DLD1 (cell line): ENCODE measurements around the gene NAV1.
"Not testable (repeated sequence)": the region's sequence is repeated elsewhere in the genome, so short reads cannot be mapped to it uniquely, and the experiment has no call there.

Experiments used
- in situ Hi-C: cut with HindIII; loops from 2 replicates; pipeline ENCODE4 v1.10.0; 2017; ENCODE audit warnings: low sequenced_read_pairs

Gene NAV1

DNA sequence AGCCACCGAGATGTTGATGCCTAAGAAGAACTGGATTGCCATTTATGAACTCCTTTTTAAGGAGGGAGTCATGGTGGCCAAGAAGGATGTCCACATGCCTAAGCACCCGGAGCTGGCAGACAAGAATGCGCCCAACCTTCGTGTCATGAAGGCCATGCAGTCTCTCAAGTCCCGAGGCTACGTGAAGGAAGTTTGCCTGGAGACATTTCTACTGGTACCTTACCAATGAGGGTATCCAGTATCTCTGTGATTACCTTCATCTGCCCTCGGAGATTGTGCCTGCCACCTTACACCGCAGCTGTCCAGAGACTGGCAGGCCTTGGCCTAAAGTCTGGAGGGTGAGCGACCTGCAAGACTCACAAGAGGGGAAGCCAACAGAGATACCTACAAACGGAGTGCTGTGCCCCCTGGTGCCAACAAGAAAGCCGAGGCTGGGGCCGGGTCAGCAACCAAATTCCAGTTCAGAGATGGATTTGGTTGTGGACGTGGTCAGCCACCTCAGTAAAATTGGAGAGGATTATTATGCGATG lies 18.8 kb upstream of the NAV1 start:
- in situ Hi-C loops, result not testable (repeated sequence)

DNA sequence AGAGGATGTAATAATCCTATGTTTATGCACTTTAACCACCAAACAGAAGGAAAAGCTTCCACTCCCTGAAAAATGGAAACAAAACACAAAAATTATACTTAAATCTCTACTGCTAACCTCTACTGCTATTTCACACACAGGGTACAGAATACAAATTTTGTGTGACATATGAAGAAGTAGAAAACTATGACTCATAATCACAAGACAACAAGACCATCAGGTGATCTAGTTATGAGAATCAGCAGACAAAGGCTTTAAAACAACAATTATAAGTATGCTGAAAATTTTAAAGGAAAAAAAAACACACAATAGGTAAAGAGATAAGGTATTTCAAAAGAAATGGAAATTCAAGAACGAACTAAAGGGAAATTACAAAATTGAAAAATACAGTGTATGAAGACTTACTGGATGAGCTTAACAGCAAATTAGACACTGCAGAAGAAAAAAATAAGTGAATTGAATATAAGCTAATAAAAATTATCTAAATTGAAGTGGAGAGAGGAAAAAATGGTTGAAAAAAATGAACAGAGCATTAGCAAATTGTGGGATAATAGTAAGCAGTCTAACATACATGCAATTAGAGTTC lies 13.6 kb upstream of the NAV1 start:
- in situ Hi-C loops, result no loop called here

DNA sequence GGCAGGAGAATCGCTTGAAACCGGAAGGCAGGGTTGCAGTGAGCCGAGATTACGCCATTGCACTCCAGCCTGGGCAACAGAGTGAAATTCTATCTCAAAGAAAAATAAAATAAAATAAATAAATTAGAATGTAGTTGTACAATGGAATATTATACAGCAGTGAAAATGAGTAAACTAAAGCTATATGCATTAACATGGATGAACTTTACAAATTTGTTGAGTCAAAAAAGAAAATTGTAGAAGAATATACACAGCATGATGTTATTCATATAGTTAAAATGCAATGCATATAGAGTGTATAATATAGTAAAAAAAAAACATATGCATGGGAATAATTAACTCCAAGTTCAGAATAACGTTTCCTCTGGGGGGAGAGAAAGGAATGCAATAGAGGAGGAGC lies 11.0 kb upstream of the NAV1 start:
- in situ Hi-C loops, result no loop called here

DNA sequence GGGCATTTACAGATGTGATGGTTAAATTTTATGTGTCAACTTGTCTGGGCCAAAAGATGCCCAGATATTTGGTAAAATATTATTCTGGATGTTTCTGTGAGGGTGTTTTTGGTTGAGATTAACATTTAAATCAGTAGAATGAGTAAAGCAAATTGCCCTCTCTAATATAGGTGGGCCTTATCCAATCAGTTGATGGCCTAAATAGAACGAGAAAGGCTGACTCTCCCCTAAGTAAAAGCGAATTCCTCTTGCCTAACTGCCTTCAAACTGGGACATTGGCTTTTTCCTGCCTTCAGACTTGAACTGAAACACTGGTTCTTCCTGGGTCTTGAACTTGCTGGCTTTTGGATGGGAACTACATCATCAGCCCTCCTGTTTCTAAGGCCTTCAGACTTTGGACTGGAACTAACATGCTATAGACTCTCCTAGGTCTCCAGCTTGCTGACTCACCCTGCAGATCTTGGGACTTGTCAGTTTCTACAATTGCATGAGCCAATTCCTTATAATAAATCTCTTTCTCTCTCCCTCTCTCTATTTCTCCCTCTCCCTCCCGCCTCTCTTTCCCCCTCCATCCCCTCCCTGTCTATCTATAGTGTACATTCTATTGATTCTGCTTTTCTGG lies 10.2 kb upstream of the NAV1 start:
- in situ Hi-C loops, result no loop called here

DNA sequence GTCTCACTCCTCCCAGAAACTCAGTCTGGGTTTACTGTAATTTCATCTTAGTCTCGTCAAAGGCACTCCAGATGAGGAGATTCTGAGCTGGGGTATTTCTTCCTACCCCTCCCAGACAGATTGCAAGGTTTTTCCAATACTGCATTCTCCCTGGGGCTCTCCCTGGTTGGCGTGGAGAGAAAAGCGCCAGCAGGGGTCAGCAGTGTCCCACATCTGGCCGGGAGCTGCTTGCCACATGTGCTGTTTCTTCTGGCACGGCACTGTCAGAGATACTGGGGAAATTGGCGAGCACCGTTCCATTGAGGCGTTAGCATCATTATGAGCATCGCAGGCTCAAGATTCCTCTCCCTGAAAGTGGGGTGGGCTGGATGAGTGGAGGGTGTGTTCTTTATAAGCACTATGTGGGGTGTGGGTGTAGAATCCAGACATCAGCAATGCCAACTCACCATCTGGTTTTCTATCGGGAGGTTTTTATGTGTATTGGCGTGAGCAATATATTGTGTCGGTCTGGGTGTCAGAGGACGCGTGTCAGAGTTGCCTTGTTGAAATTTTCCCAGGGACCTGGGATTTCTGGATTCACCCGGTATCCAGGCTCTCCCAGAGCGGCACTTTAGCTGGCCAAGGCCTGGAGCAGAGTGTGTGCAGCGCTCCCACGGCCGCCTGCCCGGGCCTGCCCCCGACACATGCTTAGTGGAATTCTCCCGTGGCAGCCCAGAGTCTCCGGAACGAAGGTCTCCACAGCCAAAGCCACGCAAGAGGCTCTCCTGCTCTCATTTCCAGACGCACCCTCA lies 8.0 kb upstream of the NAV1 start:
- in situ Hi-C loops, result no loop called here

DNA sequence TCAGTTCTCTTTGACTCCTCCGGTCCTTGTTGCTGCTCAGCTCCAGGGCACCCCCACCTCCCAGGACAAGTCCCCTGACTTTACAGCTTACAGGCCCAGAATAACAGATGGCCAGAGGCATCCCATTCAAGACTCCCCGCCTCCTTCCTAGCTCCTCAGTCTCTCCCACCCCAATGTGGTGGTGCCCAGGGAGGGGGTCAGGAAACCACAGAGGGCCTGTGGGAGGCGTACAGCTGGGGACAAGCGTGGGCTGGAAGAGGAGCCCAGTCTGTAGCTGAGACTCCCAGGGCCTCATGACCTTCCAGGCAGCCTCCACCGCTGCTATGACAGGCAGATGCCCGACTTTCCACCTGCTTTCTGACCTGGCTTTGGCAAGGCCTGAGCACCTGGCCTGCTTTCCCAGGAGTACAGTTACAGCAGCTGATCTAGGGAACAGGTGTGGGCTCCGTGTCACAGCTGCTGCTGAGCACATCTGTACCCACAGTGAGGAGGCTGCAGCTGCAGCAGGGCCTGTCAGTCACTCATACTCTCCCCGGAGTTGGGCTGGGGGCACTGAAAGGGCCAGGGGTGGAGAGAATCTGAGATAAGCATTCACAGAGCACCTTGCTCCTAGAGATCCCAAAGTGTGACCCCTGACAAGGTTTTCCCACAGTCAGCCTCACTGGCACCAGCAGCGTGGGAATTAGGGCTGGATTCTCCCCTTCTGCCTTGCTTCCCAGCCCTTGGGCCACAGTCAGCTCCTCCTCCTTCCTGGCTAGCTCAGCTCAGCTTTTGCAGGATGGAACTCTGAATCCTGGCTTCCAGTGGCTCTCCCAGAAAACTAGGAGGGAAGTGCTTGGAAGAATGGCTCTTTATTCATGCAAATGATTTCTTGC lies 7.1 kb upstream of the NAV1 start:
- in situ Hi-C loops, result no loop called here

DNA sequence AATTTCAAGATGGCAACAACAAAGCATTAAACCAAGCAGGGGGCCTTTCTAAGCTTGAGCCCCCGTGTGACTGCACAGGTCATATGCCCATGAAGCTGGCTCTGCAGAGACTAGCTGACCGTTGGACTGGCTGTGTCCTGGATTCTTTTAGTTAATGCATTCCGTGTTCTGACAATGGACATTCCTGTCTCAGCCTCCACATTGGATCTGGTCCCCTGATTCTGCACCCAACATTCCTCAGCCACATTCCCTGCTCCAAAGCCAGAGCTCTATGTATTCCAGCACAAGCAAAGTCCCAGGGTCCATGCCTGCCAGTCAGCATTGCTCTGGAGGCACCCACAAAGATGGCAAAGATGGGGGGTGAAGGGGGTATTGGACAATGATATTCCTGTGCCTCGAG lies 5.1 kb upstream of the NAV1 start:
- in situ Hi-C loops, result no loop called here

DNA sequence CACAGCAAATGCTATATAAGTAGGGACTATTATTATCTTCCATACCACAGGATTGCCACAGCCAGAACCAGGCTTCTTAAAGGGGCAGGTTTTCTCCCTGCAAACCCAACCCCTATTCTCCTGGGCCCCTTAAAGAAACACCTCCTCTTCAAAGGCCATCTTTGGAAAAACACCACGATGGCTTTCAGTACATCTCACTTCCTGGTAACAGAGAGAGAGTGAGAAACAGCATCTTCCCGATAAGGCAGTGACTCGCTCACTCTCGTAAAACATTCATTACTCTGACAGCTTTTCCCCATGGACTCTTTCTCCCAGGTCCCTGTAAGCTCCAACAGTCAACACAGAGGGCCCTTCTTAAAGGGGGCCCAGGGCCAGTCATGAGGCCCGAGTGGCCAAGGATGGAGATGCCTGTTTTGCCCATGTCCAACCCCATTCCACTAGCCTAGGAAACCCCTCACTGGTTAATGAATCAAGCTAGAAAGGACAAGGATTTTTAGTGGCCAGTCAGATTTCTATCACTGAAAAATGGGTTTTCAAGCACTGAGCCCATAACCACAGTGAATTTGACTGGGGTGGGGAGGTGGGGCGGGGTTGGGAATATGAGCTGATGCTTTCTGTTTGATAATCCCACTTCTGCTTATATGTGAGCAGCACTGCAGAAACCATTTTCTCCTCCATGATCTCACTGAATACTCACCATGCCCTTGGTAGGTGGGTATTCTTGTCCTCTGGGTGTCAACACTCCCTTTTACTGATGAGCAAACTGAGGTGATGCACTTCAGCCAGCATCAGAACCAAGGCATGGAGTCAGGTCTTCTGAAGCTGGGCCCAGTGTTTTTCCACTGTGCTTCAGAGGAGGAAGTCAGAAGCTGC lies 3.6 kb upstream of the NAV1 start:
- in situ Hi-C loops, result no loop called here

DNA sequence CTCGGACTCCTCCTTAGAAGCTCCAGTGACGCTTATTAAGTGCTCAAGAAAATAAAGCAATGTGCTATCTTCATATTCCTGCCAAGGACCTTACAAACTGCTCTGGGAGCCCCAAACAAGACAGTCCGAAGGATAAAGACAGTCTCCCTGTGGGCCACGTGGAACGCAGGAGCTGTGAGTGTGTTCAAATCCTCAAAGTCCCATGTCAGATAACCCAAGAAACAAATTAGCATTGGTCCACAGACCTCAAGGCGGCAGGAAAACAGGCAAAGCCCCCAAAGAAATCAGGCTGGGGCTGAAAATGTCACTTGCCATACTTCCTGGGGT lies 3.0 kb upstream of the NAV1 start:
- in situ Hi-C loops, result no loop called here

DNA sequence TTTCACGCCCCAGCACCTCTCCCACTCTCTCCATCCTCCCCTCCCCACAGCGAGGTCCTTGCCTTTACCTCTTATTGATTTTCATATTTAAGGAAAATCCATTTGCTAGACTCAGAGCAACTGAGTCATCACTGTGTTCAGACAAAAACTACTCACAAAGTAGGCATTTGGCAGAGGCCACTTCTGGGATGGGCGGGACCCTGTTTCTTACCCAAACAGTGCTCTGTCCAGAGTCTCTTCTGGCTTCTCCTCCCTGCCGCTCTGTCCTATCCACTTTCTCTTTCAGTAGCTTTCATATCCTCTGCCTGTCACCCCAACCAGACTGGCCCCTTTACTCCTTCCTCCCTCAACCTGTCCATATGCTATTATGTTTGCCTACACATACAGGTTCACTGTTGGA lies 2.4 kb upstream of the NAV1 start:
- in situ Hi-C loops, result no loop called here

DNA sequence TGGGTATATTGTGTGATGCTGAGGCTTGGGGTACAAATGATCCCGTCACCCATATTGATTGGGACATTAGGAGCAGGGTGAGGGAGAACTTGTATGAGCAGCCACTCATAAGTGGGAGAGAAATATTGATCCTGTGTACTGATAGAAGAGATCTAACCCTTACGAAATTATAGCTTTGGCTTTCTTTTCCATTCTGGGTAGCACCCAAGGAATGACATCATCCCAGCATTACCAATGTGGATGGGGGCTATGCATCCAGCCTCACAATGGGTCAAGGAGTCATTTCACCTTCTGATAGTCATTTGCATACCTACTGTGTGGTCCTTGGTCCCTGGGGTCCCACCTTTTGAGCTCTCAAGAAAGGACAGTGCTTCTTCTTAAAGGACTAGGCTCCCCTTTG lies 1.9 kb upstream of the NAV1 start:
- in situ Hi-C loops, result no loop called here

DNA sequence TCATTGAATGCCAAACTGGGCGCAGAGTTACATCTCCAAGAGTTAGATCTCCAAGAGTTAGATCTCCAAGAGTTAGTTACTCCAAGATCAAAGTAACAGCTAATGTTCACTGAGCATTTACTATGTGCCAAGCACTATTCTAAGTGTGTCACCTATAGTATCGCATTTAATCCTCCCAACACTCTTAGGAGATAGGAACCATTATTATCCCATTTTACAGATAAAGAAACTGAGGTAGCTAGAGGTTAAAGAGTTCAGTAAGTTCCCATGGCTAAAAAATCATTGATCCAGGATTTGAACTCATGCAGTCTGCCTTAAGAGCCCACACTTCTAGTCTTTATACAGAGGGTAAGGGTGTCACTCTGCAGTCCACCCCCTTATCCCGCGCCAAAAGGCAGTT lies 1.5 kb upstream of the NAV1 start:
- in situ Hi-C loops, result no loop called here

DNA sequence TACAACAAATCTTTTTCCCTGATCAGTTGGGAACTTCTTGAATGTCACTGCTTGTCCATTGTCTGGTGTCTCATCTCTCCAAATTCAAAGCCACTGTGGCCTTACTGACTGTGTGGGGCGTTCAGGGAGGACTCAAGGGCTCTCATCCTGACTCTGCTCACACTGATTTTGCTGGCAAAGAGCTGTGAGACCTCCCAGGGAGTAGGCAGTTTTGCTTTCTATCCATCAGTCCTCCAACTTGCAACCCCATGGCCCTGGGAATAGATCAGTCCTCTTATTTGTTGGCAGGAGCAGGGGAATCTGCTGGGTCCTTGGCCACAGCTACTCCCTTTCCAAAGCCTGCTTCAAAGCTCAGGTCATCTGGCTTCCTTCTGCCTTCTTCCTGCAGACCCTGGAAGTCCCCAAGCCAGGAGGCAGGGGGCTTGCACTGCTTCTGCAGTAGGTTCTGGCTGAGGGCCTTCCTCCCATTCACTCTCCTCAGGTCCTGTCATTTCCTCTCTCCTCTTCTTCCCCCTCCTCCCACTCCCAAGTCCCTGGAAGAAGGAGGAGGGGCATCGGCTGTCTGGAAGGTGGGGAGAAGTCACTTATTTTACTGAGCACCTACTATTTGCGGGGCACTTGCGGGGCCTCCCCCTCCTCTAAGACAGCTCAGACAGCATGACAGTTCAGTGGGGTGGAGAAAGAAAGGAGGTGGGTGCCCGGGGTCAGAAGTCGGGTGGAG lies 876 bp upstream of the NAV1 start:
- in situ Hi-C loops, result no loop called here

DNA sequence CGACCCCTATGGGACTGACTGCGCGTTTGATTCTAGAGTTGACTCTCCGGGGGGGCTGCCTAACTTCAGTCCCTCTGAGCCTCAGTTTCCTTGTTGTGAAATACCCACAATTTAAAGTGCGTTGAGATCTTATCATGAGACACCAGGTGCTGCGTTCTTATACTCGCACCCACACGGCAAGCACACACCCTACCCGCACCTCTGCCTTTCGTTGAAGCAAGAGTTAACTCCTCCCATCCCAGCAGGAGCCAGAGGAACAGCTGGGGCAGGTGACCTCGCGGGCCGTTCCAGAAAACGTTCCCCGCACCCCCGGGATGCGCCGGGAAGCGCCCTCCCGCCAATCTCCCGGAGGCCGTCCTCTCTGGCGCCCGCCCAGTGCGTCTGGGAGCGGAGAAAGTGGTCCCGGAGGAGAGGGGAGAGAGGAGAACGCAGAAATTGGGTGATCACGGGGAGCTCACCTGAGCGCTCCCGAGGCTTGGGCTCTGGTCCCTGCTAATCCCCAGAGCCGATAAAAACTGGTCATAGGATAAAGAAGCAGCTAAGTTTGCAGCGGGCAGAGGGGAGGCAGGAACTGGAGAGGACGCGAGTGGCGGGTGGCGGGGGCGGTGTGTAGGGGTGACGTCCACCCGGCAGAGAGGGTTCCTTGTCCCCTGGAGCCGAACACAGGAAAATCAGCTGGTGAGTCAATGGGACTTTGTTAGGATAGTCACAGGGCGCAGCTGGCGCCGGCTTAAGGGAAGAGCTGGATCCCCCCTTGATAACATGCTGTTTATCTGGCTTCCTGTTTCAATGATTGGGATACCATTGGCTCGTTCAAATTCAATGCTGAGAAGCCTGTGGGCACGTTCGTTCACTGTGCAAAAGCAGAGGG lies 869 bp downstream of the NAV1 start:
- in situ Hi-C loops, result no loop called here

DNA sequence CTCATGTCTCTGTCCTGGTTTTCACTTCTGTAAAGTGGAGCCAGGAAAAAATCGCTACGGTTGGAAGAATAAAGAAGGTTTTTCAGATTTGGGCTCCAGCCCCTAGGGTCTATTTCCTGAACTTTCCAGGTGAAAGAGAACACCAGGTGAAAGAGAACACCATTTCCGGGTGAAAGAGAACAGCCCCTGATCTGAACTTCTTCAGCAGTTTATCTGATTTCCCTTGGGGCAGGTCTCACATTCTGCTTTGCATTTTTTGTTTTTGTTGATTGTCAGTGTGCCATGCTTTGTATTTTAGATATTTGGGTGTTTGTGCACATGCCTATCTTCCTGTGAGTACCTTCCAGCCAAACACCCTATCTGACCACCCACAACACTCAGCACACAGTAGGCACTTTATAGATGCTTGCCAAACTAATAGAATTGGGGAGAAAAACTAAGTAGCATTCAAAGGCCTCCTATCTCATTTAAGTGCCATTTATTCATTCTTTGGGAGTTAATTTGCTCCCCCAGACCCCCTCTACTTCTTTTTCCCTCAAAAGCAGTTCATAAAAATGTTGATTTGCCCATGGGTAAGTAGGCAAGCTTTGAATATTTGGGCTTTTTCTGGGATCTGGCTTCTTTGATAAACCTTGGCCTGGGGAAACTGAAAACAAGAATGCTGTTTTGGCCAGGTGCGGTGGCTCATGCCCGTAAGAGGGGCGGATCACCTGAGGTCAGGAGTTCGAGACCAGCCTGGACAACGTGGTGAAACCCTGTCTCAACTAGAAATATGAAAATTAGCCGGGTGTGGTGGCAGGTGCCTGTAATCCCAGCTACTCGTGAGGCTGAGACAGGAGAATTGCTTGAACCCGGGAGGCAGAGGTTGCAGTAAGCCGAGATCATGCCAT lies 2.2 kb downstream of the NAV1 start:
- in situ Hi-C loops, result no loop called here

DNA sequence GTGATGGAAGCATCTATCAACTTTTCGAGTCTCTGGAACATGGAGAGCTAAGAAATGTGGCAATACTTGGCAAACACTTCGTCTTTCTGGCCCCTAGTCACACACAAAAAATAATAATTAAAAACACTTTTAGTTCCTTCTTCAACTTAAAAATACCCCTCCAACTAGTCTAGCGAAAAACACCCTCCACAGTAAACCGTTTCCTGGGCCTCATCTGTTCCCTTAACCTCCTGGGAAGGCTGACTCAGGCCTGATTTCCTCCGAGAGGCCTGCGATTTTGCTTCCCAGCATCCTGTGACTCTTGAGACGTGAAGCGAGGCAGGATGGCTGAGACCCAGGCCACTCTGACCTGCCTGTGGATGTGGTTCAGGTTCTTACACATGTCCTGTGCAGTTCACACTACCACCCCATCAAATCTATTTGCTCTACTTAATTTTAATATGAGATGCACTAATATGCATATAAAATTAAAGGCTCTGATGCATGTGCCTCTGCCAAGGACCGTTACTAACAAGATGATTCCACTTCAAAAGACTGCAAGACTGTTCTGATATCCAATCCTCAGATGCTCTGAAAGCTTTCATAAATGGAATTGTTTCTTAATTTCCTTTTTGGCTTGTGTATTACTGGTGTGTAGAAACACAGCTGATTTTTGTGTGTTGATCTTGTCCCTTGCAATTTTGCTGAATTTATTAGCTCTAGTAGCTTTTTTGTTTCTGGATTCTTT lies 3.5 kb downstream of the NAV1 start:
- in situ Hi-C loops, result no loop called here
